Parathyroid adenoma (tissue), 2 donors: ENCODE measurements around the gene CECR2.

Experiments
- H2AFZ ChIP-seq: fragments of 300-600 bp; sonication (generic); one replicate; pipeline ENCODE4 v1.7.0; 2017; ENCODE audit warnings: antibody characterized with exemption, mild to moderate bottlenecking
- H3K27ac ChIP-seq: fragments of 300-600 bp; sonication (generic); one replicate; pipeline ENCODE4 v1.7.0; 2017
- H3K27me3 ChIP-seq: fragments of 300-600 bp; sonication (generic); one replicate; pipeline ENCODE4 v1.7.0; 2017; ENCODE audit warnings: low read length; ENCODE audit not compliant: control insufficient read depth, insufficient read depth
- H3K36me3 ChIP-seq: fragments of 300-600 bp; sonication (generic); one replicate; pipeline ENCODE4 v1.7.0; 2017; ENCODE audit warnings: low read length; ENCODE audit not compliant: control insufficient read depth, insufficient read depth
- H3K4me1 ChIP-seq: fragments of 300-600 bp; sonication (generic); one replicate; pipeline ENCODE4 v1.7.0; 2017; ENCODE audit warnings: control low read depth
- H3K4me2 ChIP-seq: fragments of 300-600 bp; sonication (generic); one replicate; pipeline ENCODE4 v1.7.0; 2017; ENCODE audit warnings: low read length
- H3K4me3 ChIP-seq: fragments of 300-600 bp; sonication (generic); one replicate; pipeline ENCODE4 v1.7.0; 2017; ENCODE audit warnings: low read depth, low read length
- H3K79me2 ChIP-seq: fragments of 300-600 bp; sonication (generic); one replicate; pipeline ENCODE4 v1.7.0; 2017; ENCODE audit warnings: control low read depth
- H3K9ac ChIP-seq: fragments of 300-600 bp; sonication (generic); one replicate; pipeline ENCODE4 v1.7.0; 2017; ENCODE audit warnings: mild to moderate bottlenecking
- H3K9me3 ChIP-seq: fragments of 300-600 bp; sonication (generic); one replicate; pipeline ENCODE4 v1.7.0; 2017; ENCODE audit warnings: low read length; ENCODE audit not compliant: control insufficient read depth
- CTCF ChIP-seq: fragments of 300-600 bp; sonication (generic); IDR thresholded peaks from one replicate; pipeline ENCODE4 v1.7.0; 2017; ENCODE audit warnings: antibody characterized with exemption, mild to moderate bottlenecking
- donor health status: primary hyperparathyroidism.

Gene CECR2

GRCh38 chr22:17436382-17436980, 67.2 kb downstream of the CECR2 start:
- H3K36me3 ChIP-seq = no peaks in the 10 kb centered on the region
- no peaks in the 10 kb centered on the region for H3K9me3 ChIP-seq
- H3K27ac ChIP-seq = no peak overlapping the region
- no peak overlapping the region for H3K4me2 ChIP-seq
- TF ChIP-seq CTCF = no peak
- H3K27me3 ChIP-seq = no peaks in the 10 kb centered on the region
- no peak overlapping the region for H2AFZ ChIP-seq
- H3K9ac ChIP-seq = no peak overlapping the region
- no peaks in the 10 kb centered on the region for H3K4me1 ChIP-seq
- no peaks in the 10 kb centered on the region for H3K79me2 ChIP-seq
- no peak overlapping the region for H3K4me3 ChIP-seq

GRCh38 chr22:17436981-17437412, 67.7 kb downstream of the CECR2 start:
- Histone ChIP-seq H3K4me3 (no peak overlapping the region), H3K79me2 (no peaks in the 10 kb centered on the region), H3K4me2 (no peak overlapping the region), H3K4me1 (no peaks in the 10 kb centered on the region), H3K9me3 (no peaks in the 10 kb centered on the region), H3K36me3 (no peaks in the 10 kb centered on the region), H3K27me3 (no peaks in the 10 kb centered on the region), H3K9ac (no peak overlapping the region), H2AFZ (no peak overlapping the region), H3K27ac (no peak overlapping the region)
- no peak for TF ChIP-seq CTCF

- no peaks in the 10 kb centered on the region for H3K27me3 ChIP-seq
- no peaks in the 10 kb centered on the region for H3K4me1 ChIP-seq
- H3K9me3 ChIP-seq = no peaks in the 10 kb centered on the region
- H2AFZ ChIP-seq = no peak overlapping the region
- H3K4me3 ChIP-seq = no peak overlapping the region
- H3K79me2 ChIP-seq = no peaks in the 10 kb centered on the region
- no peak overlapping the region for H3K27ac ChIP-seq
- no peak overlapping the region for H3K4me2 ChIP-seq
- H3K36me3 ChIP-seq = no peaks in the 10 kb centered on the region
- H3K9ac ChIP-seq = no peak overlapping the region
- TF ChIP-seq CTCF = no peak
These were observed 68.8 kb downstream of the CECR2 start for GRCh38 chr22:17438026-17438425.

- no peaks in the 10 kb centered on the region for H3K36me3 ChIP-seq
- no peak overlapping the region for H3K4me3 ChIP-seq
- H3K79me2 ChIP-seq = no peaks in the 10 kb centered on the region
- H3K4me1 ChIP-seq = no peaks in the 10 kb centered on the region
- H3K4me2 ChIP-seq = no peak overlapping the region
- no peaks in the 10 kb centered on the region for H3K9me3 ChIP-seq
- no peak overlapping the region for H2AFZ ChIP-seq
- H3K27ac ChIP-seq = no peak overlapping the region
- TF ChIP-seq CTCF = no peak
- H3K9ac ChIP-seq = no peak overlapping the region
- no peaks in the 10 kb centered on the region for H3K27me3 ChIP-seq
These were observed 72.1 kb downstream of the CECR2 start for GRCh38 chr22:17441326-17441725.
